HG03095 (cell line): ENCODE measurements around the gene RASSF10.

Experiments
- ATAC-seq: cut with Tn5 transposase; IDR thresholded peaks from one replicate; pipeline ENCODE4 v1.9.1; 2021; ENCODE audit warnings: moderate library complexity; ENCODE audit not compliant: unreplicated experiment

RASSF10 gene

DNA sequence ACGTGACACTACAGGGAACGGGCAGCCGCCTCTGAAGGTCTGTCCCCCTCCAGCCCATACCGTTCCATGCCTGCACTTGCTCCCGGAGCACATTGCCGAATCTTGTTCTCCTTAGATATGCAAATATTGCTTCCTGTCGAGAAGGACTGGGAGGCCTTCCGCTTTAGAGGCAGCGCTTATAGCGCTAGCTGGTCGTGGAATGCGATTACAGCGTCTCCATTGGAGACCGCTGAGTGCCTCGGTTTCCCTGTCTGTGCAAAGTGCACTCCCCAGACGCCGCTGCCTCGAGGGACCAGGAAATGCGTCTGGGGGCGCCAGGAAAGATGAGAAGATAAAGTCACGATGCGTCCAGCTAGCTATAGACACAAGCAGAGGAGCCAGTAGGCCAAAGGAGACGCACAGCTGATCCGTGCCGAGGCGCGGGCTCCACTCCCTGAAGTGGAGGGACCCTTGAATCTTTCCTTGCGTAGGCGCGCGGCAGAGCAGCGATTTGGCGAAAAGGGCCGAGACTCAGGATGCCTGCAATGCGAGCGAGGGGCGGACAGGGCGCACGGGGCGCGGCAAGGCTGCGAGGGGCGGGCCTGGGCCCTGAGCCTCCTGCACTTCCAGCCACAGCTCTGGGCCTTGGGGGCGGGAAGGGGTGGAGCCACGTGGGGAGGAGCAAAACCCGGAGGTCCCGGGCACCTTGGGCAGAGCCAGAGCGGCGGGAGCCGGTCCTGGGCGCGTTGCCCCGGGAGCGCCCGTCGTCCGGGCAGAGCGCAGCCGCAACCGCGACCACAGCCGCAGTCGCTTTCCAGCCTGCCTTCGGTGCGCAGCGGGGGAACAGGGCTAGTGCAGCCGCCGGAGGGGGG lies at the start of gene RASSF10:
Gene RASSF10 (plus strand): TSS at position 692 of the 851 bp plus-strand sequence. CDS start 261 bp downstream, outside the sequence.
- no peak for ATAC-seq

DNA sequence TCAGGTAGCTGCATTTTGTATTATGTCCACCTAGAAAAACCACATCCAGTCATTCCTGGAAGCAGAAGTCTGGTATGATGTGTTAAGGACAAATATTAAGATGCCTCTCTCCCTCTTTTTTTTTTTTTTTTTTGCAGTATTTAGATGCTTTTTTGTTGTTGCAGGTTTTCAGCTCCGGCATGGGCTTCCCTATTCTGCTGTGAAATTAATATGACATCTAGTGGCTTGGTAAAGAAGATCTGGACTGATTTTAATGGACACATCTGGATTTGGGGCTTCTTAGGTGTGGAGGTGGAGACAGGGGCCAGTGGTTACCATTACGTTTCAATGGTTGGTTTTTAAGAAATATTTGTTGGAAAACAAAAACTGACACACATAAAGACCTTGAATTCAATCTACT lies 47.5 kb upstream of the RASSF10 start:
- no peak for ATAC-seq

DNA sequence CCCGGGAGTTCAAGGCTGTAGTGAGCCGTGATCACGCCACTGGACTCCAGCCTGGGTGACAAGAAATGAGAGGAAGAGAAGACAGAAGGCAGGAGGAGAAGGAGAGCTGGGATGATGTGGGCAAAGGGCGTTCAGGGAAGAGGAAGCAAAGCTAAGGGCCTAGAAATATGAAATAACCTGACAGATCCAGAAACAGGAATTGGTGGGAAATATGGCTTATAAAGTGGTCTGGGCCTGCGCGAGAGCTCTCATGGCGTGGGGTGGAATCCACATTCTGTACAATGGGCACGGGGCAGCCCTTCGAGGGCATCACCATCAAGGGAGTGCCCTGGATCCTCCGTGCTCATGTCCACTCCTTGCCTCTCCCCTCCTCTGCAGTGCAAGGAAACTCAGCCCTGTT lies 46.8 kb upstream of the RASSF10 start:
- ATAC-seq, result no peak

DNA sequence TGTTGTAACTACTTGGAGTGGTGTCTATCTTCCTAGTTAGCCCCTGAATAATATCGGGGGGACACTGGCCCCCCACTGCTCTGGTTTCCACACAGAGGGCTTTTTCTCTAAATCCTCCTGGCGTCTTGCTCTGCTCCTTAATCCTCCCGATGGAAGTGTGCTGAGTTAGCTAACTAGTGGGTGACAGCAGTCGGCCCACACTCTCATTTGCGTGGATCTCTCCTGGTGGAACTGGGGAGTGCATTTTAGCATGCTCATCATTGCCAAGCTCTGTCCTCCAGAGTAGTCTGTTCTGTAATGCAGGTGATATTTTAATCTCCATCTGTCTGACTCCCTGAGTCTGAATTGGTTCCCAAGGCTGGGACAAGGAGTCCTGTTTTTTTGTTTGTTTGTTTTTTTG lies 46.1 kb upstream of the RASSF10 start:
- no peak for ATAC-seq

DNA sequence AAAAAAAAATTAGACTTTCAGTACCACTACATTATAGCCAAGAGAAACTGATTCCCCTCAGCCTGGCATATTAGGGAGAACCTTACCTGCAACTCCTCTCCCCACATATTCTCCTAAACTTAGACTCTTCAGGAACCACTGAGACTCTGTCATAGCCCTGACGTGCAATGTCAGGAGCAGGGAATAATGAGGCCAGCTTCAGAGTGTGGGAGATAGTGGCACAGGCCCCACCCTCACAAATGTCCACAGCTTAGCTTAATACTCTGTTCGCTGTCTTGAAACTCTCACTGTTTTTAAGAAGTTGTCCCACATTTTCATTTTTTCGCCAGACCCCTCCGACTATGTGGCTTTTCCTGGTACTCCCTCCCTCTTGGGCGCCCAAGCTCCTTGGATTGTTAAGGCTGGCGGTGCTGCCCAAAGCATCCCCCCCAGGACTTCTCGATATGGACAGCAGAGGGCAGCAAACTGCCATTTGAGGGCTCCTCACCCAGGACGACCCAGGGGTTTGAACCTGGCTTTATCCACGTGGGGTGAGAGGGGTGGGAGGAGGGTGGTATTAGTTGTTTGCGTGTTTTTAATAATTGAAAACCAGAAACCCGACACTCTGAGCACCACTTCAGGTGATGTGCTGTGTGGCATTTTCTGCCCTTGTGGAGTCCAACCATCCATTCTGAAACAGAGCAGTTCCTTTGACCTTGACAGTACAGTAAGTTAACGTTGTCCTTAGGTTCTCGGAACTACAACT lies 45.2 kb upstream of the RASSF10 start:
- ATAC-seq, result no peak

DNA sequence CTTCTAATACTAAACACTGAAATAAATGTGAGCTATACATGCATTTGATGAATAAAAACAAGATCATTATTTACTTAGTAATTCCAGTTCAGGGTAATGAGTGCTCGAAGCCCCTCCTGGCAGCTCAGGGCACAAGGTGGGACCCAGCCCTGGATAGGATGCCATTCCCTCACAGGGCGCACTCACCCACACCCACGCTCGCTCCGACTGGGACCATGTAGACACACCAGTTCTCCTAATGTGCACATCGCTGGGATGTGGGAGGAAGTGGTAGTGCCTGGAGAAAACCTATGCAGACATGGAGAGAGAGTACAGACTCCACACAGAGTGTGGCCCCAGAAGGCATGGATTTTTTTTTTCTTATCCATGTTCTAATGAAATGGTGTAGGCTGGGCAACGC lies 44.5 kb upstream of the RASSF10 start:
- ATAC-seq, result no peak

DNA sequence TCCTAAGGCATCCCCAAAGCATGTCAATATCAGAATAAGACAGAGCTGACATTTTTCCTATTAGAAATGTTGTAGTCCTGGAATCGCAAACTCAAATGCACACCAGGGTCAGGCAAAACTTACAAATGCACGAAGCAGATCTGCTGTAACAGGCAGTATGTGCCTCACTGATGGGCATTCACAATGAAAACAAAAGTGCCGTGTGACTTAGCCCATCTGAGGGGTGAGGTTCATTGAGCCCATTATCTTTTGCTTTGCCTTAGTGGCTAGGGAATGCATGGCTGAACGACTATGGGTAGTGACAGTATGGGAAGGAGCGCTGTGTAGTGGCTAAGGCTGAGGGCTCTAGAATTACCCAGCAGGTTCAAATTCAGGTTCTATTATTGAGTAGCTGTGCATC lies 43.1 kb upstream of the RASSF10 start:
- ATAC-seq, result no peak

DNA sequence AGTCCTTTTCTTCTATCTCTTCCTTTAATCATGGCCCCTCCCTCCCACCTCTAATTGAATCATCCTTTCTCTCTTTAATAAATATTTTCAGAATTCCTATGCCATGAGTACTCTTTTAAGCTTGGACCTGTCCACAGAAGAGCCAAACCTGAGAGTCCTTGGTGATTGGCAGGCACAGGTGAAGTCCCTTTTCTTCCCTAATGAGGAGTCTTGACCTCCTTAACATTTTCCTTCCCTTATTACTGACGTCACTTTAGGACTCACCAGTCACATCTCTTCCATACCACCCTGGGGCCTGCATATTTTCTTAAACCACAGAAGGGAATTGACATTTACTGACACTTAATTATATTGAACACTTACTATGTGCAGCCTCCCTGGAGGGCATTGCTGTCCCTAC lies 41.0 kb upstream of the RASSF10 start:
- no peak for ATAC-seq

DNA sequence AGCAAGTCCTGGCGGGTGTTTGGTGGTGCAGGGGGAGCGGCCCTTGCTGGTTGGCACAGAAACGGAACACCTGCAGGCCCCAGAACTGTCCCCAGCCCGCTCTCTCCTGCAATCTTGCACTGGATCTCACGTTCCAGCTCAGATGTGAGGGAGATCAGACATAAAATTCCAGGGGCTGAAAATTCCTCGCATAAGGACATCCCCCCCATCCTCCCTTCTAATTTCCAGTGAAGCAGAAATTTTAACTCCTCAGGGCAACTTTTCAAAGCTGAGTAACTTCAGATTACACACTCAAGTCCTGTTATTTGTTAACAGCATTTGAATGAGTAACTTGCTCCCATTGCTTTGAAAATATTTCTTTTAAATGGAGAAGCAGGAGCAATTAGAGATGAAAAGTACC lies 40.3 kb upstream of the RASSF10 start:
- ATAC-seq, result no peak

DNA sequence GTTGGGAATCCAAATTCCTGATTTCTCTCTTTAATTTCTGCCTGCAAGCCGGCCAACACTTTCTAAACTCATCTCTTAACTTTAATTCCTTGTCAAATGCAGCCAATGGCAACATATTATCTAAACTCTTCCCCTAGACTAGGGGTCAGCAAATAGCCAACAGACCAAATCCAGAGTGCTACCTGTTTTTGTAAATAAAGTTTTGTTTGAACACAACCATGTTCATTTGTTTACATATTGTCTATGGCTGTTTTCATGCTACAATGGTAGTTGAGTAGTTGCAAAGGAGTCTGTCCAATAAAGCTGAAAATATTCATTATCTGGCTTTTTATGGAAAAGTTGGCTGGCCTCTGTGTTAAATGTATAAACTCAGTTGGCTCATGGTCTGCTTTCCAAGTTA lies 37.2 kb upstream of the RASSF10 start:
- no peak for ATAC-seq

DNA sequence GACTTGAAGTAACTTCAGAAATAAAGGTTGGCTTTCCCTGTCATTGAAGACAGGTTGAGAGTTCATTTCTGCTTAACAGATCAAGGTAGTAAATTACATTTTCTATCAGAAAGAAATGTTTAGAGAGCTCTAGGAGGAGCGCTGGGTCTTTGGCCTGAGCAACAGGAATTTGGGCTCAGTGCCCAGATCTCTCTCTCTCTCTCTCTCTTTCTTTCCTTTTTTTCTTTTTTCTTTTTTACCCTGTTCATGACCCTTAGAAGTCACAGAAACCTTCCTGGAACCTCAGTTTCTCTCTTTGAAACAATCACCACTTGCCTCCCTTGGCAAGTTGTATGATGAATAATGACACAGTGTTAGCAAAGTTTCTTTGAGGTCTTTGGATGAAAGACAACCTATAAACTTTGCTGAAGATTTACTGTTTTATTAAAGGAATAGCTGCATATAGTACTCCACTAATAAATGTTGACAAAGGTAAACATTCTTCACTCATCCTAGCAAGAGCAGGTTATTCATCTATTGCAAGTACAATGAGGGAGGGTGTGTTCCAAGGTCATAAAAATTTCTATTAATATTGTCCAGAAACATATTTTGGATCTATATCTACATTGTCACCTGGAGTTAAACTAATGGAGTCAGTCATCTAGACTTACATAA lies 35.5 kb upstream of the RASSF10 start:
- no peak for ATAC-seq

DNA sequence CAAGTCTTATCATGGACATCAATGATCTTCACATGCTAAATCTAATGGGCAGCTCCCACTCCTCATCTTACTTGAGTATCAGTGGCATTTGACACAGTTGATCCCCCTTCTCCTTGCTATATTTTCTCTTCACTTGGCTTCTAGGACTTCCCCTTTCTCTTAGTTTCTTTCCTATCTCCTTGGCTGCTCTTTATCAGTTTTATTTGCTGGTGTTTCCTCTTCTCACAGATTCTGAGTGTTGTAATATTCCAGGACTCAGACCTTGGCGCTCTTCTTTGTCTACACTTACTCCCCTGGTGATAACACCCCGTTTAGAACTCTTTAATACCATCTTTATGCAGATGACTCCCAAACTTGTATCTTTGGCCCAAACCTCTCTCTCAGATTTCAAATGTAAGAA lies 33.9 kb upstream of the RASSF10 start:
- no peak for ATAC-seq

DNA sequence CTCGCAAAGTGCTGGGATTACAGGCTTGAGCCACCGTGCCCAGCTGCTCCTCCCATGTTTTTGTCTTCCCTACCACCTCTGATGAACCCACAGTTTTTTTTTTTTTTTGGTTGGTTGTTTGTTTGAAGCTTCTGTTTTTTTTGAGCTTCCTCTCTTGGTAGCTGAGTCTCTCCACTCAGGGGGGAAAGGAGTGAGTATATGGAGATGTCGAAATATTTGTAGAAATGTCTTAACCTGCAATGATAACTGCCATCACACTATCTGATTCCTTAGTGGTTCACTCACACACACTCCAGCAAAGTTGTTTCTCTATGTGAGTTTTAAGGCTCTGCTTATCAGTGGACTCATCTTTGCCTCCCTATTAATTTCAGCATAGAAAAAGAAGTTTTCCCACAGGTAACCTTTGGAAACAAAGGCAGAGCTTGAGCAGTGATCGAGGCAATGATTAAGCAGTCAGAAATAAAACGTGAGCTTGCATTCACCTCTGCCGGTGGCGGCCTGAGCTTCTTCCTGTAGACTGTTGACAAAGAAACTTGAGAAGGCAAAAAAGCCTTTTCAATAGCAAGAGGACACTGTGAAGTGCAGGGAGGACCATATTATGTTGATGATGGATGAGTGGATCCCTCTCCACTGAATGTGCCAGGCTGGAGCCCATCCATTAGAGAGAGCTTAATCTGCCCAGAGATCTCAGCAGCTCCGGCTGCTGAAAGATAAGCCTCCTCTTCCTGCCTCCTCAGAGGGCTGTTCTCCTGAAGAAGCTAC lies 29.0 kb upstream of the RASSF10 start:
- no peak for ATAC-seq

DNA sequence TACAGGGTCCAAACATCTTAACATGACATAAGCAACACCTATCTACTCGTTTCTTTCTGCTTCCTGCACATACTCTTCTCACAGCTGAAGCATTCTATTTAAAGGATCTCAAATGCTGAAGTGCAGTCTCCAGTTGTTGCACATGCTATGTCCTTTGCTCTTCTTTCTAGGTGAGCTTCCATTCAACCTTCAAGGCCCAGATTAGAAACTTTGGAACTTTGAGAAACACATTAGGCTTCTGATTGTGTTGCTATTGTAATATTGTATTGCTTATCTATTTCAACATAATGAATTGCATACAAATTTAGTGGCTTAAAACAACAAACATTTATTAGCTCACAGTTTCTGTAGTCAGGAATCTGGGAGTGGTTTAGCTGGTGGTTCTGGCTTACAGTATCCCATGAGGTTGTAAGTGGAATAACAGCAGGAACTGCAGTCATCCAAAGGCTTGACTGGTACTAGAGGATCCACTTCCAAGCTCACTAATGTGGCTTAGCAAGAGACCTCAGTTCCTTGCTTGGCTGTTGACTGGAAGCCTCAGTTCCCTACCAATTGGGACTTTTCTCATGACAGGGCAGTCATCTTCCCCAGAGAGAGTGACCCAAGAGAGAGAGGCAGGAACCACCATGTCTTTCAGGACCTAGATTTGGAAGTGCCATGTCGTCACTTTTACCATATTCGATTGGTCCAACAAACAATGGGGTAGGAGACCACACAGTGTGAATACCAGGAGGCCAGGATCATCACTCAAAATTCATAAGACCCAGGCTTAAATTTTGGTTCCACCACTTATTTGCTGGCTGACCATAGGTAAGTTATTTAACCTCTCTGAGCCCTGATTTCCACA lies 27.2 kb upstream of the RASSF10 start:
- no peak for ATAC-seq

DNA sequence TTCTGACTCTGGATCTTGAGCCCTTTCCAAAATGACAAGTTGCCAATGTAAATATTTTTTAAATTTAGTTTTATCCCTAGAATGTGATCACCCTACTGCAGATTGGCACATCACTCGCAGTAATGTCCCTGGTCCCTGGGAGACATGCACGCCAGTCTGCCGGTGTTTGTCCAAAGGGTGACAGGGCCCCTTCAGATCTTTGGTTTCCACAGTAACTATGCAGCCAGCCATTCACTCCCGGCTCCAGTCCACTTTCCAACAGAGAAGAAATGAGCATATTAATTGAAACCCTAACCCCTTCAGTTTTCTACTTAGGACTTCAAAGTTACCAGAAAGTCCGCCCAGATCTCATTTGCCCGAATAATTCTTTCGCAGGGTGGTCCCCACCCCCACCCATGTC lies 25.8 kb upstream of the RASSF10 start:
- ATAC-seq, result no peak

DNA sequence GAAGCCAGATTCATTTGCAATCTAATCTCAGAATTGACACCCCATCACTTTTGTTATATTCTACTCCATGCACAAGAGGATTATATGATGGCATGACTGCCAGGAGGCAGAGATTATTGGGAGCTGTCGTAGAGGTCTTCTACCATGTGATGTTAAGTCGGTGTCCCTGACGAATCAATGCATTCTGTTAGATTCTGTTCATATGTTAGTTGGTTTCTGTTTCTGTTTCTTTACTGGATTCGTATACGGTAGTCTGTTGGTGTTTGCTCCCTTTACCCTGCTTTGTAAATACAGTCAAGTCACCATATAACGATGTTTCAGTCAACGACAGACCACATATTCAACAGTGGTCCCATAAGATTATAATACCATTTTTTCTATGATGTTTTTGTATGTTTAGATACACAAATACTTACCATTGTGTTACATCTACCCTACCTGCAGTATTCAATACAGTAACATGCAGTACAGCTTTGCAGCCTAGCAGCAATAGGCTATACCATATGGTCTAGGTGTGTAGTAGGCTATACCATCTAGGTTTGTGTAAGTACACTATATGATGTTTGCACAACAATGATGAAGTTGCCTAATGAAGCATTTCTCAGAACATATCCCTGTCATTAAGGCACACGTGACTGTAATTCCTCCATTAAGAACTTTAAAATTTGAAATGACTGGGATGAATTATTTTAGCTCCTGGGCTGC lies 22.8 kb upstream of the RASSF10 start:
- ATAC-seq, result no peak

DNA sequence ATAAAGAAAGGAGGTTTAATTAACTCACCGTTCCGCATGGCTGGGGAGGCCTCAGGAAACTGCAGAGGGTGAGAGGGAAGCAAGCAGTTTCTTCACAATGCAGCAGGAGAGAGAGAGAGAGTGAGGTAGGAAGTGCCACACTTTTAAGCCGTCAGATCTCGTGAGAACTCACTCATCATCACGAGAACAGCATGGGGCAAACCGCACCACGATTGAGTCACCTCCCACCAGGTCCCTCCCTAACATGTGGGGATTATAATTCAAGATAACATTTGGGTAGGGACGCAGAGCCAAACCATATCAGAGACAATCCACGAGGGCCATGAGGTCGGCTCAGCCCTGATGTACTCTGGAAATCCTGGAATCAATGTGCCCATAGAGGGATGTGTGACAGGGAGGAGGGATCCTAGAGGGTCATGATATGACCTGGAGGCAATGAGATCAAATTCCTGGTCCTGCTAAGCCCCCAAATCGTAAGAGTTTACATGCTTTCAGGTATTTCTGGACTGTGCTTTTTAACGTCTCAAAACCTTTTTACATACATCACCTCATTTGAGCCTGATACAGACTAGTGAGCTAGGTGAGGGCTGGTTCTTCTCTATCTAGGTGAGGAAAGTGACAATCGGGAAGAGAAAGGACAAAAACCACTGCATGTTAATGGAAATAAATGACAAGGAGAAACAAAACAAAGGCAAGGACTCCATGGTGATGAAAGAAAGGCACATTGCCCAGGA lies 19.5 kb upstream of the RASSF10 start:
- no peak for ATAC-seq

DNA sequence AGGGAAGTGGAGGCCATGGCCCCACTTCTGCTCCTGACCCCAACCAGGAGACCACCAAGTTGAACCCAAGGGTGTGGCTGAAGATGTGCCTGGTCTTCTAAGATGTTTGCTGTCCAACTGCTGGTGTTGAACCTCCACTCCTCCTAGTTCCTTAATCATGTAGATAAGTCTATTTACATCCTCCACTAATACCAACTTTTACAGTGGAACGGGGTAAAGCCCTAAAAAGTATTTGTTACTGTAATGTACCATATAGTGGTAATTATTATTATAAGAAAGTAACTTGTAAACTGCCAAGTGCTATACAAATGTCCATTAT lies 19.0 kb upstream of the RASSF10 start:
- ATAC-seq, result no peak

DNA sequence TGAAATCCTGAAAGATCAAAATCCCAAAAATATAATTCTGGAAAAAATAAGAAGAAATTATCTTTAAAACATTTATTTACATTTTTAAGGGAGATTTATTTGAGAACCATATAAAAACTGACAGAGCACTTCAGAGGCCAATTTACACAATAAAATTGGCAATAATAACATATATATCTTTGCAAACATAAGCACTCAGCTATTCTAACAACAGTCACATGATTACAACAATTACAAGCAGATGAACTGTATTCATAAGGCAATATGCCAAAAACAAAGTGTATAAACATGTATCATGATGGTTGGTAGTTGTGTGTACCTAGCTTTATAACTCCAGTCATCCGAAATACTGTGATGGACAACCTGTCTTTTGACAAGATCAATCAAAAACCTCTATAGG lies 17.7 kb upstream of the RASSF10 start:
- ATAC-seq, result no peak
